GM12891 (cell line): ENCODE data around the gene GPHA2.

ENCODE experiments used
- DNase-seq: peaks from one replicate; pipeline ENCODE4 v3.0.0; 2011; ENCODE audit warnings: low spot score; ENCODE audit not compliant: insufficient read length
- FAIRE-seq: peaks from 2 replicates; lab custom pipeline; 2011; peaks lifted over from hg19 to GRCh38; lab: Jason Lieb, UNC
- PAX5 ChIP-seq: IDR thresholded peaks from 2 replicates; pipeline ENCODE4 v1.6.1; 2011; ENCODE audit warnings: low read length, moderate library complexity, mild to moderate bottlenecking; ENCODE audit not compliant: insufficient read depth, severe bottlenecking
- POLR2A ChIP-seq: IDR thresholded peaks from 2 replicates; pipeline ENCODE4 v1.6.1; 2011; ENCODE audit warnings: low read depth, low read length, control low read depth
- POLR2AphosphoS5 ChIP-seq: IDR thresholded peaks from 2 replicates; pipeline ENCODE4 v1.6.1; 2011; ENCODE audit warnings: low read depth, low read length, control low read depth
- POU2F2 ChIP-seq: IDR thresholded peaks from 2 replicates; pipeline ENCODE4 v1.6.1; 2011; ENCODE audit warnings: low read depth, mild to moderate bottlenecking, control low read depth, low read length, moderate library complexity
- SPI1 ChIP-seq: IDR thresholded peaks from 2 replicates; pipeline ENCODE4 v1.6.1; 2011; ENCODE audit warnings: low read depth, low read length, control low read depth
- TAF1 ChIP-seq: IDR thresholded peaks from 2 replicates; pipeline ENCODE4 v1.6.1; 2011; ENCODE audit warnings: low read depth, low read length, control low read depth

The GPHA2 gene

DNA sequence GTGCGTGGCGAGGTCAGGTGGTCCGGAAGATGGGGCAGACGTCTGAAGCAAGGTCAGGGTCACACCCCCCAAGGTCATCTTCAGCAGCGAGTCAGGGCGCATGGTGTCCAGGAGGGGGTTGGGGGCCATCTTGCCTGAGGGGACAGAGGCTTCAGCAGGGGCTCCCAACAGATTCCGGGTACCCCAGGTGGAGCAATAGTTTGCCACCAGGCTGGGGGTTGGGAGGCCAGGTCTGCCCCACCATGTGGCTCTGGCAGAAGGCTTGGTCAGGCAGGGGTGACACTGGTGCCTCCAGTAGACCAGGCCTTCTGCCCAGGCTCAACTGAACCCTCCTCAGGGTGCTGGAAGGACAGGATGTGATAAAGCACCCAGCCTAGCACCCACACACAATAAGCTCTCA lies 24.6 kb downstream of the GPHA2 start:
- DNase-seq, result no peak
- TF ChIP-seq PAX5 (no peak), SPI1 (no peak), POLR2AphosphoS5 (no peak), POU2F2 (no peak), TAF1 (no peak), POLR2A (no peak)
- FAIRE-seq, result no peak

DNA sequence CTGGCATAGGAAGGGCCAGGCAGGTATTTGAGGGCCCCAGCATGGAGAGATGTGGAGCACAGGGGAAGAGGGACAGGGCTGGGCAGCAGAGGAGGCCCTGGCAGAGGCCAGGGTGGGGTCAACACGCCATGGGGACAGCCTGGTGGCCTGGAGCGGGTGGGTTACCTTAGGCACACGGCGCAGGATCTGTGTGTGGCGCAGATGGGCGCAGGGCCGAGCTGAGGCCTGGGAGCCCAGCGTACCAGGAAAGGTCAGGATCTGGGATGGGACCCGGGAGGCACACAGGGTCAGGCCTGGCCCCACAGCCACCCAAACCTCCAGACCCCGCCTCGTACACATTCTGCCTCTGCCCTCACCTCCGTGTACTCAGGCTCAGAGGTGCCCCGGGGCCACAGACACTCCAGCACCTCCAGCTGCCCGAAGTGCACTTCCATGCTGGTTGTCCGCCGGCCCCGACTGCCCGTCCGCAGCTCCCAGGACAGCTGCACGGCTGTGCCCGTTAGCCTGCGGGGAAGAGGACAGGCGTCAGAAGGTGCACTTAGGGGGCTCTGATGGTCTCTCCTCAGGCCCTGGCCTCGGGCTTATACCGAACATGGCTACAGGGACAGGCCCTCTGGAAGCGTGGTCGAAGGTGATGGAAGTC lies 25.1 kb downstream of the GPHA2 start:
- TF ChIP-seq POLR2A (no peak), PAX5 (no peak), TAF1 (no peak), POLR2AphosphoS5 (no peak)
- FAIRE-seq (no peak), DNase-seq (no peak)

DNA sequence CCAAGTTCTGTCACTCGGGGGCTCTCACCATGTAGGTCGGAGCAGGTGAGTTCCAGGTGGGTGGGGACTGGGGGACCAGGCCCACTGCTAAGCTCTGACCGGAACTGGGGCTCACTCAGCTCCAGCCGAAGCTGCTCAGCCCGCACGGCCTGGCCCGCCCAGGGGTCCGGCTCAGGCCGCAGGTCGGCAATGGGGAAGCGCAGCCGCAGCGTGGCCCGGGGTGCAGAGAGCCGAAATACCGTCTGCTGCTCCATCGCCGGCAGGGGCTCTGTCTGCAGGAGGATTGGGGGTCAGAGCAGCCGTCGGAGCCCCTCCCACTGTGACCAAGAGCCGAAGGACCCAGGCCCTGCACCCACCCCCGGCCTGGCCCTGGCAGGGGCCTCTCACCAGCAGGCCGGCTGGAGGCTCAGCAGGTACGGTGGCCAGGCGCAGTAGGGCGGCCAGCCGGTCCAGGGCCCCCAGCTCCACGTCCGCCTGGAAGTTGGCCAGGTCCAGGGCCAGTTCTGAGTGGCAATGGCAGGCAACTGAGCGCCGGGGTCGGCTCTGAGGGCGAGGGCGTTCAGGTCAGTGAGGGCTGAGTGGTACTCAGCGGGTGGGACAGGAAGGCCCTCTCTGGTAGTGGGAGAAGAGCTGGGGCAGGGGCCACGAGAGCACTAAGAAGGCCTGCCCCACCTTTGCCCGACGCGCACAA lies 25.9 kb downstream of the GPHA2 start:
- TF ChIP-seq SPI1 (no peak), PAX5 (no peak), POLR2A (no peak), POLR2AphosphoS5 (no peak)
- DNase-seq (no peak), FAIRE-seq (no peak)

DNA sequence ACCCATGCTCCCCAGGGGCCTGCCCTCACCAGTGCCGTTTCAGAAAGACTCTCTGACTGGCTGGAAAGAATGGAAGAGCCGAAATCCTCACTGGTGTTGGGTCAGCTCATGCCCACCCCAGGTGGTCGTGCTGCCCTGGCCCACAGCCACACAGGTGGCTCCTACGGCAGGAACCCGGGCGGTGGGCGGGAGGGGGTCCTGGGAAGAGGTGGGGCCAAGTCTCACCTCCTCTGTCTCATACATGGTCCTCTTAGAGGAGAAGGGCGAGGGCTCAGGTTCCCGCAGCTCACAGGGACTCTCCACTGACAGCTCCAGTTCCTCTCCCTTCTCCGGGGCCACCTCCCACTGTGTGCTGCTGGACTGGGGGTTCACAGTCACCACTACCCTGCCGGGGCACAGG lies 26.9 kb downstream of the GPHA2 start:
- TF ChIP-seq POLR2A, result no peak
- no peak for TF ChIP-seq POLR2AphosphoS5
- TF ChIP-seq PAX5, result no peak
- no peak for TF ChIP-seq SPI1
- TF ChIP-seq TAF1, result no peak
- no peak for TF ChIP-seq POU2F2
- FAIRE-seq, result no peak
- DNase-seq, result no peak

DNA sequence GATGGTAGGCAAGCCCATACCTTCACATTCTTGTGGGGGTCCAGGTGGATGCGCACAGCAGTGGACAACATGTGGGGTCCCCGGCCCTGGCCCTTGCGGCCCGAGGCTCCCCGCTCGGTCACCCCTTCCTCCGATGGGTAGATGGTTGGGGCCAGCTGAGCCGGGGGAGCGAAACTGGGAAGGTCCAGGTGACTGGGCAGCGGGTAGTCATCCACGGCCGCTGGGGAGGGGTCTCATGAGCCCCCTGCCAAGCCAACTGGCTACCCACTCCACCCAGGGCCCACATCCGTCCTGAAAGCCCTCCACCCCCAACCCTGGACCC lies 29.4 kb downstream of the GPHA2 start:
- no peak for FAIRE-seq
- no peak for TF ChIP-seq PAX5
- TF ChIP-seq POU2F2, result no peak
- TF ChIP-seq POLR2AphosphoS5, result no peak
- no peak for TF ChIP-seq SPI1
- no peak for TF ChIP-seq TAF1
- no peak for TF ChIP-seq POLR2A
- DNase-seq, result no peak

DNA sequence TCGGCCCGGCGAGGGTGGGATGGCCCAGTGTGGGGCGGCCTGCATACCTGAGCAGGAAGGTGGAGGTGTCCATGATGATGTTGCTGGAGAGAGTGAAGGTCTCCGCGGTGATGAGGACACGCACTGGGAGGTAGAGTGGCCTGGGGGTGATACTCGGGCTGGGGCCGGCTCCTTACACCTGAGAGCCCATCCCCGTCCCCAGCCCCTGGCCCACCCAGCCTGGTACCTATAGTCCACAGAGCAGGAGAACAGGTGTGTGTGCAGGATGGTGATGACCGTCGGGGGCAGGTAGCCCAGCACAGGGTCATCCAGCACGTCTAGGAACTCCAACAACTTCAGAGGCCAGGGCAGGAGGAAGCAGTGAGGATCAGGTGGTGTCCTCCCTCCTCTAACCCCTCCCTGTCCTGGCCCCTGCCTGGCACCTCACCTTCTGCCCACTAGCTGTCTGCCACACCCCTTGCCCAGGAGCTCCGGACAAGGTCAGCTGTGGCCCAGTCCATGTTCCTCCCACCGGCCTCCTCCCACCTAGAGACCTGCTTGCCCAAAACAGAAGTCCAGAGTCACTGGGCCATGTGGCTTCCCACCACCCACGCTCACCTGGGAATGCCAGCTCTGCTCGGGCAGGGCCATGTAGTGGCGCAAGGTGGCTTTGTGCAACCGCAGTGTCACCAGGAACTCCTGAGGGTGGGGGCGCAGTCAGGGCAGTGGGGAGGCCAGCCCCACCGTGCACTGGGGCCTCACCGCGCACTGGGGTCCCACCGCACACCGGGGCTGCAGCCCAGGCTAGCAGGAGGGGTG lies 30.0 kb downstream of the GPHA2 start:
- TF ChIP-seq POLR2A (no peak), TAF1 (no peak), POLR2AphosphoS5 (no peak), SPI1 (no peak), PAX5 (no peak), POU2F2 (no peak)
- DNase-seq (no peak), FAIRE-seq (no peak)

DNA sequence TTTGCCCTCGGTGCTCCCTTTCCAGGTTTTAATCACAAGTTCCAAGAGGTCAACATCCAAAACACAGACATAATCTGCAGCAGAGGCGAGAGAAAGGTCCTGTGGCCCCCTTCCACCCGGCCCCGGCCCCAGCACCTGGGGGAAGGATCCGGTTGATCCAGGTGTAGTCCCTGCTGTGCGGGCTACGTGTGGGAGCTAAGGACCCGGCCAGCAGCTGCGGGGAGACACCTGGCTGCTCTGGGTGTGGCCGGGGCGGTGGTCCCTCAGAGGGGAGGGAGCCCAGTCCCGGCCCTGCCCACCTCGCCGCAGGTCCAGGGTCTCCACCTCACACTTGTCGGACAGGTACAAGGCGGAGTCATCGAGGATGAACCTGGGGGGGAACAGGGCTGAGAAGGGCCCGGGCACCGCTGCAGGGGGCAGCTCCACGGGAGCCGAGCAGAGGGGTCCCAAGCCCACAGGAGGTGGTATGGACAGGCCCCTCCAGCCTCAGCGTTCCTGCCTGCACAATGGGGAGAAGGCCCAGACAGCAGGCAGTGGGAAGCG lies 32.3 kb downstream of the GPHA2 start:
- TF ChIP-seq SPI1 (no peak), POLR2A (no peak), PAX5 (no peak), POLR2AphosphoS5 (no peak), POU2F2 (no peak), TAF1 (no peak)
- DNase-seq (no peak), FAIRE-seq (no peak)

DNA sequence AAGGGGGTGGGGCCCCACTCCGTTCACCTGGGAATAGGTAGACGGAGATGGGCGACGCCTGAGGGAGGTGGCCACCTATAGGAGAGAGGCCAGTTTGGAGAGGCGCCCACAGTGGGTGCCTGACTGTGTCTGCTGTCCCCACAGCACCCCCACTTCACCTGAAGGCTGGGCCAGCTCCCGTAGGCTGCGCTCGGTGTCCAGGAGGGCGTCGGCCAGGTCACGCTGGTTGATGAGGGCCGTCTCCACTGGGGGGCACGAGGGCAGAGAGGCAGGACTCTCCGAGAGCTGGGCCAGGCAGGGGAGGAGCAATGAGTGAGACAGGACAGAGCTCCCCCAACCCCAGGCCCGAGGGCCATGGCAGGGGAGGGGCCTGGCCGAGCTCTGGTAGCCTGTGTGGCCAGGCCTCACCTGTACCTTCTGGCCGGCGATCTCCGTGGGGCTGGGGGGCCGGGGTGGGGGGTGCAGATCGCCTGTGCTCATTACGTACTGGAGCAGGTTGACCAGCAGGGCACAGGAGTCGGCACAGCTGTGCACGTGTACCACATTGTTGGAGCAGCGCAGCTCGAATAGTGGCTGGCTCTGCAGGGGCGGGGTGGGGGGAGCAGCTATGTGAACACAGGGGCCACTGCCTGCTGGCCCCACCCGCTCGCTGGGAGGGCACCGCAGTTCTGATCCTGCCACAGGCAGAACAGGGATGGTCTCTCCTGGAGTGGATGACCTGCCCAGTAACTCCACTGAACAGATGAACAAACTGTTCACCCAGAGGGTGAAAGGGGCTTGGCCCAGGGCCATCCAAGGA lies 33.4 kb downstream of the GPHA2 start:
- FAIRE-seq (no peak), DNase-seq (no peak)
- TF ChIP-seq TAF1, result no peak
- TF ChIP-seq SPI1, result no peak
- no peak for TF ChIP-seq POU2F2
- no peak for TF ChIP-seq PAX5
- no peak for TF ChIP-seq POLR2A
- no peak for TF ChIP-seq POLR2AphosphoS5

DNA sequence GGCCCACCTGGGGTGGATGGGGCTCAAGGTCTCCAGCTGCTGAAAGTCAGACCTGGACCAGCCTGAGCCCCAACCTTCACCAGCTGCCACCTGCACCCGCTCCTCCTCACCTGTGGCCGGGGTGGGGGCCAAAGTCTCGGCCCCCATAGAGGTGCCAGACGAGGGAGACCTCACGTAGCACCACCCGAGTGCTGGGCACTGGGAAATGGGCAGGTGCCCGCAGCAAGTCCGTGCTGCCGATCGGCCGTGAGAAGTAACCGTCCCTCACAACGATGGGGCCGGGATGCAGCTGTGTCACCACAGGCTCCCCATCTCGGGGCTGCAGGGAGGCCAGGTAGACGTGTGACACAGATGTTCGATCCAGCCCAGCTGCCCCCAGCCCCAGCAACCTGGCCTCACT lies 34.9 kb downstream of the GPHA2 start:
- DNase-seq (no peak), FAIRE-seq (no peak)
- TF ChIP-seq POU2F2, result no peak

DNA sequence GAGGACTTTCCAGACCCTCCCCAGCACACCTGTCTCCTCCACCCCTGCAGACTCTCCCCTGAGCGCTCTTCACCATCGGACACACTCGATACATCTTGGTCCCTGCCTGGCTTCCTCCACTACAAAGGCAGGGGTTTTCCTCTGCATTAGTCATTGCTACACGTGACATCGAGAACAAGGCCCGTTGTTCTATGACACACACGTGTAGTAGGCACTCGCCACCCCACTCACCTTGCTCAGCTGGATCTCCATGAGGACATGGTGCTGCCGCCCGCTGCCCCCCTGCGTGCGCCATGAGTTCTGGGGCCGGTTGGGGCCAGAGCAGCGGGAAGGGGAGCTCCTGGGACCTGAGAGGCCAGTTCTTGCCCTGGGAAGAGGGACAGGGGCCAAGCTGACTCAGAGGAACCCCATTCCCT lies 35.4 kb downstream of the GPHA2 start:
- no peak for TF ChIP-seq TAF1
- TF ChIP-seq PAX5, result no peak
- TF ChIP-seq SPI1, result no peak
- TF ChIP-seq POU2F2, result no peak
- no peak for TF ChIP-seq POLR2AphosphoS5
- no peak for TF ChIP-seq POLR2A
- FAIRE-seq (peak; percentile 23), DNase-seq (no peak)
